HCT116 (cell line): ENCODE data around the gene STIM1. TPM values are rescaled to one million over a fixed set of nuclear protein-coding genes. Genes with fewer than 3 reads are reported as not detected.

Experiments
- ATAC-seq: fragments of 200-7000 bp; cut with Tn5 transposase; 2 replicates; pipeline ENCODE4 v1.9.1; 2020; ENCODE audit warnings: mild to moderate bottlenecking, moderate library complexity
- BruUV-seq: library from RNA; stranded (reverse); fragments of 400-500 nt; replicated peaks from 2 replicates; lab custom pipeline; 2021; lab: Mats Ljungman, UMichigan
- CTCF ChIA-PET: fragments of 300-600 bp; sonication (Branson Sonifier 250); formaldehyde crosslinking; loops from one replicate; lab custom pipeline; 2021; ENCODE audit warnings: antibody characterized with exemption; lab: Charles Lee
- POLR2A ChIA-PET: fragments of 300-600, 350-600 bp; sonication (Branson Sonifier 250); formaldehyde crosslinking; loops from one replicate; lab custom pipeline; 2021; ENCODE audit warnings: antibody characterized with exemption; lab: Charles Lee
- RAD21 ChIA-PET, 2 experiments: fragments of 300-600 bp; sonication (Branson Sonifier 250); formaldehyde crosslinking; loops; one replicate each; lab custom pipeline; 2023; ENCODE audit warnings: low total read pairs in 2 of 2; ENCODE audit not compliant: uncharacterized antibody in 2 of 2, unreplicated experiment in 2 of 2, low non-redundant PET in 1 of 2; lab: Charles Lee
- DNase-seq: peaks from one replicate; pipeline ENCODE4 v3.0.0-alpha.2; 2010; ENCODE audit warnings: low read depth, low spot score
- H2AFZ ChIP-seq: fragments of 200-600 bp; shearing (Covaris generic), sonication (generic); 2 replicates; pipeline ENCODE4 v1.6.1; 2017; ENCODE audit warnings: low read depth, mixed run types, mixed read lengths, antibody characterized with exemption, low read length; ENCODE audit not compliant: poor library complexity, severe bottlenecking
- H3K27ac ChIP-seq: 2 replicates; pipeline ENCODE4 v1.5.1; 2012; ENCODE audit warnings: low read depth, low read length
- H3K27me3 ChIP-seq: fragments of 200-600 bp; sonication (generic); 2 replicates; pipeline ENCODE4 v1.6.1; 2016; ENCODE audit warnings: mixed run types, low read length, mixed read lengths; ENCODE audit not compliant: insufficient read depth
- H3K36me3 ChIP-seq, 2 experiments: fragments of 200-500 bp in 1 of 2; fragments of 200-600 bp in 1 of 2; sonication (Bioruptor generic) in 1 of 2; sonication (generic) in 1 of 2; 2 replicates each; pipeline versions ENCODE4 v1.5.1 to v1.6.1; 2014 to 2016; ENCODE audit warnings: low read length in 2 of 2, inconsistent platforms in 1 of 2, mixed read lengths in 1 of 2, mixed run types in 1 of 2; ENCODE audit not compliant: insufficient read depth in 2 of 2, control insufficient read depth in 1 of 2
- H3K4me1 ChIP-seq, 2 experiments: fragments of 200-600 bp in 1 of 2; sonication (generic) in 1 of 2; 2 replicates each; pipeline versions ENCODE4 v1.5.1 to v1.6.1; 2012 to 2017; ENCODE audit warnings: low read length in 2 of 2, inconsistent platforms in 1 of 2, mild to moderate bottlenecking in 1 of 2, mixed read lengths in 1 of 2, mixed run types in 1 of 2, moderate library complexity in 1 of 2; ENCODE audit not compliant: insufficient read depth in 2 of 2, control insufficient read depth in 1 of 2
- H3K4me2 ChIP-seq: fragments of 200-600 bp; sonication (generic); 2 replicates; pipeline ENCODE4 v1.6.1; 2017; ENCODE audit warnings: mixed run types, low read length, mixed read lengths
- H3K4me3 ChIP-seq, 2 experiments: fragments of 200-600 bp in 1 of 2; sonication (generic) in 1 of 2; replicated peaks in 1 of 2; 2 replicates each; pipeline ENCODE4 v1.5.1; 2011 to 2016; ENCODE audit warnings: low read length in 2 of 2, control low read depth in 1 of 2, low read depth in 1 of 2, mild to moderate bottlenecking in 1 of 2, mixed read lengths in 1 of 2, mixed run types in 1 of 2
- H3K79me2 ChIP-seq: fragments of 200-600 bp; sonication (generic); 2 replicates; pipeline ENCODE4 v1.6.1; 2017; ENCODE audit warnings: mild to moderate bottlenecking, mixed run types, low read length, moderate library complexity, mixed read lengths; ENCODE audit not compliant: insufficient read depth
- H3K9ac ChIP-seq: fragments of 200-600 bp; sonication (generic); 2 replicates; pipeline ENCODE4 v1.6.1; 2016; ENCODE audit warnings: low read length, mixed read lengths
- H3K9me2 ChIP-seq: fragments of 200-600 bp; sonication (generic), shearing (Covaris generic); 2 replicates; pipeline ENCODE4 v1.6.1; 2017; ENCODE audit warnings: mixed run types, mild to moderate bottlenecking, moderate library complexity; ENCODE audit not compliant: insufficient read depth
- H3K9me3 ChIP-seq, 2 experiments: fragments of 200-500 bp in 1 of 2; fragments of 200-600 bp in 1 of 2; sonication (Bioruptor generic) in 1 of 2; sonication (generic) in 1 of 2; 2 replicates each; pipeline ENCODE4 v1.6.1; 2014 to 2017; ENCODE audit warnings: low read length in 2 of 2, mixed read lengths in 2 of 2, inconsistent platforms in 1 of 2, low read depth in 1 of 2, mild to moderate bottlenecking in 1 of 2, mixed run types in 1 of 2, moderate library complexity in 1 of 2; ENCODE audit not compliant: control insufficient read depth in 1 of 2, insufficient read depth in 1 of 2
- H4K20me1 ChIP-seq: fragments of 200-600 bp; sonication (generic), shearing (Covaris generic); 2 replicates; pipeline ENCODE4 v1.6.1; 2017; ENCODE audit warnings: mixed run types, mild to moderate bottlenecking, moderate library complexity; ENCODE audit not compliant: insufficient read depth
- CTCF ChIP-seq, 3 experiments: fragments of 200-600 bp in 1 of 3; sonication (generic) in 1 of 3; IDR thresholded peaks in 2 of 3; conservative IDR thresholded peaks in 1 of 3; 2 replicates each; pipeline ENCODE4 v1.5.1; 2012 to 2017; ENCODE audit warnings: low read depth in 2 of 3, low read length in 2 of 3, antibody characterized with exemption in 1 of 3, borderline replicate concordance in 1 of 3, control low read depth in 1 of 3, mild to moderate bottlenecking in 1 of 3, mixed read lengths in 1 of 3, mixed run types in 1 of 3, moderate library complexity in 1 of 3; ENCODE audit not compliant: insufficient read depth in 1 of 3
- EZH2phosphoT487 ChIP-seq: fragments of 200-600 bp; IDR thresholded peaks from 2 replicates; pipeline ENCODE4 v1.6.1; 2018; ENCODE audit warnings: antibody characterized with exemption, borderline replicate concordance
- MAX ChIP-seq: IDR thresholded peaks from 2 replicates; pipeline ENCODE4 v1.6.1; 2012
- RAD21 ChIP-seq: IDR thresholded peaks from 2 replicates; pipeline ENCODE4 v1.6.1; 2012; ENCODE audit warnings: low read depth, mild to moderate bottlenecking
- SIN3A ChIP-seq: IDR thresholded peaks from 2 replicates; pipeline ENCODE4 v1.6.1; 2012; ENCODE audit warnings: low read depth
- intact Hi-C: fragments of 100-400 bp; cut with micrococcal nuclease; formaldehyde crosslinking; loops from 2 replicates; pipeline ENCODE4 v1.10.0; 2022
- total RNA-seq: library from RNA; stranded (reverse); gene quantifications from one replicate; pipeline ENCODE4 v1.2.1, GENCODE V29; 2021; ENCODE audit not compliant: unreplicated experiment

The STIM1 gene
- total RNA-seq, 1 experiment from 2014 or later = 22.3 TPM

GRCh38 chr11:3983101-3983500, 127.6 kb downstream of the STIM1 start:
- no peaks in the 10 kb centered on the region for H4K20me1 ChIP-seq
- H3K4me2 ChIP-seq = no peak overlapping the region
- ATAC-seq = no peak
- BruUV-seq = no TSS peak
- no peak for TF ChIP-seq SIN3A
- H3K79me2 ChIP-seq = no peaks in the 10 kb centered on the region
- intact Hi-C loops = no loop called here
- H3K9ac ChIP-seq = no peak overlapping the region
- RAD21 ChIA-PET = no interaction called here
- POLR2A ChIA-PET = no interaction called here
- no peaks in the 10 kb centered on the region for H3K36me3 ChIP-seq
- CTCF ChIA-PET = no interaction called here
- no peak overlapping the region for H2AFZ ChIP-seq
- no peak for DNase-seq
- H3K9me3 ChIP-seq = no peaks in the 10 kb centered on the region
- no peaks in the 10 kb centered on the region for H3K9me2 ChIP-seq
- no peak overlapping the region for H3K4me3 ChIP-seq
- no peak overlapping the region for H3K27ac ChIP-seq
- no peaks in the 10 kb centered on the region for H3K27me3 ChIP-seq
- no peaks in the 10 kb centered on the region for H3K4me1 ChIP-seq

GRCh38 chr11:3984896-3985295, 129.4 kb downstream of the STIM1 start:
- Histone ChIP-seq H3K9me3 (no peaks in the 10 kb centered on the region), H3K4me3 (no peak overlapping the region)
- TF ChIP-seq MAX (no peak), RAD21 (peak; percentile 28), CTCF (IDR thresholded peaks at IDR 0.05 in 2 of 3, conservative IDR thresholded peaks at IDR 0.05 in 1 of 3; ENCODE audit: borderline replicate concordance in 1 of 3, insufficient read depth in 1 of 3, low read depth in 2 of 3, low read length in 2 of 3) (0 out of 6 replicates have a peak, but pooled peaks of 1 of the 3 experiments have one; percentile 11), EZH2phosphoT487 (no peak)
- TF ChIP-seq, all 23 proteins: peak for 2
- Histone ChIP-seq H3K36me3 (no peaks in the 10 kb centered on the region), H3K4me1 (no peaks in the 10 kb centered on the region), H3K27me3 (no peaks in the 10 kb centered on the region), H2AFZ (no peak overlapping the region), H3K27ac (no peak overlapping the region), H3K9me2 (no peaks in the 10 kb centered on the region), H3K79me2 (no peaks in the 10 kb centered on the region), H4K20me1 (no peaks in the 10 kb centered on the region), H3K9ac (no peak overlapping the region), H3K4me2 (no peak overlapping the region)
- intact Hi-C loops = no loop called here
- DNase-seq (no peak), ATAC-seq (no peak)
- ChIA-PET POLR2A (no interaction called here), RAD21 (no interaction called here), CTCF (interaction anchor here (0.9 kb wide), 1 partner anchor 130 kb away, joined by 3 read pairs; no protein-coding TSS in a partner anchor)
- BruUV-seq = no TSS peak
